CD14-positive monocyte (primary cell): ENCODE data around the gene ZC3H12C. TPM values are rescaled to one million over a fixed set of nuclear protein-coding genes. Genes with fewer than 3 reads are reported as not detected.

Source experiments
- DNase-seq, 3 donors: peaks; one replicate each; pipeline ENCODE4 v3.0.0-alpha.2; 2011 to 2022
- H2AFZ ChIP-seq: 2 replicates; pipeline ENCODE4 v1.6.0; 2012; ENCODE audit warnings: mild to moderate bottlenecking, low read depth, low read length, inconsistent platforms; ENCODE audit not compliant: insufficient read depth, poor library complexity, severe bottlenecking
- H3K27ac ChIP-seq, 2 donors: 1 replicate in 1 of 2; 2 replicates in 1 of 2; pipeline ENCODE4 v1.5.1; 2012 to 2013; ENCODE audit warnings: low read length in 2 of 2, control low read depth in 1 of 2, inconsistent platforms in 1 of 2, low read depth in 1 of 2, mild to moderate bottlenecking in 1 of 2
- H3K27me3 ChIP-seq, 2 donors: one replicate each; pipeline versions ENCODE4 v1.6.0 to v1.6.1; 2011 to 2013; ENCODE audit warnings: low read length in 2 of 2; ENCODE audit not compliant: control insufficient read depth in 2 of 2, insufficient read depth in 2 of 2
- H3K36me3 ChIP-seq, 2 donors: replicated peaks in 1 of 2; 1 replicate in 1 of 2; 2 replicates in 1 of 2; pipeline versions ENCODE4 v1.5.1 to v1.6.1; 2012 to 2013; ENCODE audit warnings: low read length in 2 of 2, control low read depth in 1 of 2, inconsistent platforms in 1 of 2, mild to moderate bottlenecking in 1 of 2; ENCODE audit not compliant: insufficient read depth in 2 of 2, control insufficient read depth in 1 of 2
- H3K4me1 ChIP-seq, 2 donors: 1 replicate in 1 of 2; 2 replicates in 1 of 2; pipeline versions ENCODE4 v1.5.1 to v1.6.1; 2012 to 2013; ENCODE audit warnings: low read length in 2 of 2, control low read depth in 1 of 2, inconsistent platforms in 1 of 2, mild to moderate bottlenecking in 1 of 2, moderate library complexity in 1 of 2; ENCODE audit not compliant: insufficient read depth in 2 of 2, control insufficient read depth in 1 of 2
- H3K4me2 ChIP-seq: replicated peaks from 2 replicates; pipeline ENCODE3; 2012; ENCODE audit warnings: low read length, moderate library complexity, mild to moderate bottlenecking; ENCODE audit not compliant: poor library complexity, severe bottlenecking; ENCODE audit errors: extremely low read depth
- H3K4me3 ChIP-seq, 3 experiments: fragments of 200-600 bp in 1 of 3; sonication (generic) in 1 of 3; replicated peaks in 1 of 3; 1 replicate in 2 of 3; 2 replicates in 1 of 3; pipeline ENCODE4 v1.5.1; 2011 to 2013; ENCODE audit warnings: low read length in 3 of 3, mild to moderate bottlenecking in 3 of 3, control low read depth in 2 of 3, low read depth in 2 of 3, inconsistent platforms in 1 of 3, moderate library complexity in 1 of 3
- H3K79me2 ChIP-seq: 2 replicates; pipeline ENCODE4 v1.6.0; 2012; ENCODE audit warnings: mild to moderate bottlenecking, control low read depth, inconsistent platforms, low read length, moderate library complexity; ENCODE audit not compliant: insufficient read depth
- H3K9ac ChIP-seq: 2 replicates; pipeline ENCODE4 v1.6.0; 2017; ENCODE audit warnings: low read length, mild to moderate bottlenecking; ENCODE audit not compliant: insufficient read depth, poor library complexity, severe bottlenecking
- H3K9me3 ChIP-seq, 2 donors: replicated peaks in 1 of 2; 1 replicate in 1 of 2; 2 replicates in 1 of 2; pipeline versions ENCODE4 v1.5.1 to v1.6.1; 2012 to 2013; ENCODE audit warnings: low read length in 2 of 2, control low read depth in 1 of 2; ENCODE audit not compliant: control insufficient read depth in 1 of 2, insufficient read depth in 1 of 2
- H4K20me1 ChIP-seq: 2 replicates; pipeline ENCODE4 v1.6.0; 2012; ENCODE audit warnings: mild to moderate bottlenecking, low read length, control low read depth, moderate library complexity; ENCODE audit not compliant: insufficient read depth
- H3K27ac Mint-ChIP-seq, 7 donors: one replicate each; pipeline ENCODE4 v1.8.0; 2020; ENCODE audit warnings: mild to moderate bottlenecking in 7 of 7, mixed read lengths in 7 of 7, moderate library complexity in 6 of 7, inconsistent platforms in 2 of 7
- H3K27me3 Mint-ChIP-seq, 3 donors: one replicate each; pipeline ENCODE4 v1.8.0; 2021 to 2022; ENCODE audit warnings: low read depth in 3 of 3, mild to moderate bottlenecking in 3 of 3, mixed read lengths in 3 of 3, moderate library complexity in 3 of 3, inconsistent platforms in 1 of 3
- H3K36me3 Mint-ChIP-seq, 2 donors: one replicate each; pipeline ENCODE4 v1.8.0; 2020; ENCODE audit warnings: mixed read lengths in 2 of 2, inconsistent platforms in 1 of 2, mild to moderate bottlenecking in 1 of 2
- H3K4me1 Mint-ChIP-seq: one replicate; pipeline ENCODE4 v1.8.0; 2020; ENCODE audit warnings: mild to moderate bottlenecking, mixed read lengths
- H3K4me3 Mint-ChIP-seq, 2 donors: one replicate each; pipeline ENCODE4 v1.8.0; 2020; ENCODE audit warnings: mild to moderate bottlenecking in 2 of 2, mixed read lengths in 2 of 2, moderate library complexity in 1 of 2
- H3K9me3 Mint-ChIP-seq, 7 donors: one replicate each; pipeline ENCODE4 v1.8.0; 2020 to 2022; ENCODE audit warnings: mixed read lengths in 7 of 7, mild to moderate bottlenecking in 6 of 7, moderate library complexity in 6 of 7, inconsistent platforms in 2 of 7
- CTCF ChIP-seq: fragments of 200-600 bp; IDR thresholded peaks from one replicate; pipeline ENCODE4 v1.8.0; 2022; ENCODE audit warnings: antibody characterized with exemption, mild to moderate bottlenecking
- WGBS: methylation state at CpG from one replicate; pipeline ENCODE4 v1.1.5; 2013; ENCODE audit warnings: missing lambda C conversion rate; ENCODE audit not compliant: insufficient coverage; 5-methylcytosine and 5-hydroxymethylcytosine counted together
- intact Hi-C, 2 donors: fragments of 100-400 bp; cut with micrococcal nuclease; formaldehyde crosslinking; loops; one replicate each; pipeline versions ENCODE4 v1.15.0 to v1.15.1; 2023
- polyA plus RNA-seq, 3 donors: library from polyadenylated mRNA; depleted of rRNA in 1 of 3; unstranded in 2 of 3; stranded (reverse) in 1 of 3; fragments of 300-500 nt in 2 of 3; fragments of >200 nt in 1 of 3; fragmentation: Illumina TruSeq in 2 of 3; gene quantifications; 1 replicate in 2 of 3; 2 replicates in 1 of 3; pipeline ENCODE4 v1.2.3, GENCODE V29; 2012 to 2021

The ZC3H12C gene
- polyA plus RNA-seq, 3 donors = 0.47 to 2.6 (median 0.73) TPM

DNA sequence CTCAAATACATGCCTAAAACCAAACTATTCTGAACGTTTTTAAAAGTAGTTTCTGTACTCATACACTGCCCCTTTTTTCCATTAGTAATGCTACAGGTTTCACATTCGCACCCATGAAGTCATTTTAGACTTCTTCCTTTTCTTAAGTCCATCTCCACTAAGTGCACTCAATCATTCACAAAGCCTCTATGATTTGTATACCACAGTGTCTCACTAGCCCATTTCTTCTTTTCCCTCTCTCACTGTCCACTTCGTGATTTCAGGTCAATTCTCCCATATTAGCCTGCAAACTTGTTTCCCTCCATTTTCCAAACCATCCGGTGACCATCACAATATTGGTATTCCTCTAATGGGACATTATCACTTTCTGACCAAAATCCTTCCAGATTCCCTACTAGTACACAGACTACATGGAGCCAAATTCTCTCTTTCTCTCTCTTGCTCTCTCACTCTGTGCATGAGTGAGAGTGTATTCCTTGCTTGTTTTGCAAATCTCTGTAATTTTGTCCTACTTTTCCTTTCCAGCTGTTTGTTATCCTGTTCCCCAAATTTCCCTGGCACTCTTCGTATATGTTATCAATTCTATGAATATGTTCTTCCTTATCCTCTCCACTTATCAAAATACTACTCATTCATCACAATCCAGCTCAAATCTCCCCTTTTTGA lies 3.4 kb upstream of the ZC3H12C start:
- H3K4me2 ChIP-seq = no peak overlapping the region
- intact Hi-C loops = loop anchor here in 1 of 2 donors (5.0 kb wide), 2 partner anchors 62 to 142 kb away; no protein-coding TSS in a partner anchor
- H3K36me3 ChIP-seq = no peaks in the 10 kb centered on the region
- no peak overlapping the region for H3K4me3 Mint-ChIP-seq
- H3K9me3 Mint-ChIP-seq = peaks cover 0 to 3% (median 2%) of the 10 kb centered on the region in 7 donors
- TF ChIP-seq CTCF = no peak
- no peak for DNase-seq
- H3K4me1 Mint-ChIP-seq = peaks cover 34% of the 10 kb centered on the region
- H3K27me3 Mint-ChIP-seq = peaks cover 4 to 12% (median 11%) of the 10 kb centered on the region in 3 donors
- no peak overlapping the region for H3K27ac ChIP-seq
- WGBS = 84% methylated on average over 5 of the region's 5 CpGs
- no peaks in the 10 kb centered on the region for H3K9me3 ChIP-seq
- H3K79me2 ChIP-seq = peaks cover 13% of the 10 kb centered on the region
- no peaks in the 10 kb centered on the region for H3K27me3 ChIP-seq
- H4K20me1 ChIP-seq = no peaks in the 10 kb centered on the region
- H3K4me3 ChIP-seq = no peak overlapping the region
- peaks cover 22 to 26% of the 10 kb centered on the region in 2 donors for H3K4me1 ChIP-seq
- H3K36me3 Mint-ChIP-seq = no peaks in the 10 kb centered on the region
- H3K27ac Mint-ChIP-seq = no peak overlapping the region
- H2AFZ ChIP-seq = no peak overlapping the region
- H3K9ac ChIP-seq = no peak overlapping the region

DNA sequence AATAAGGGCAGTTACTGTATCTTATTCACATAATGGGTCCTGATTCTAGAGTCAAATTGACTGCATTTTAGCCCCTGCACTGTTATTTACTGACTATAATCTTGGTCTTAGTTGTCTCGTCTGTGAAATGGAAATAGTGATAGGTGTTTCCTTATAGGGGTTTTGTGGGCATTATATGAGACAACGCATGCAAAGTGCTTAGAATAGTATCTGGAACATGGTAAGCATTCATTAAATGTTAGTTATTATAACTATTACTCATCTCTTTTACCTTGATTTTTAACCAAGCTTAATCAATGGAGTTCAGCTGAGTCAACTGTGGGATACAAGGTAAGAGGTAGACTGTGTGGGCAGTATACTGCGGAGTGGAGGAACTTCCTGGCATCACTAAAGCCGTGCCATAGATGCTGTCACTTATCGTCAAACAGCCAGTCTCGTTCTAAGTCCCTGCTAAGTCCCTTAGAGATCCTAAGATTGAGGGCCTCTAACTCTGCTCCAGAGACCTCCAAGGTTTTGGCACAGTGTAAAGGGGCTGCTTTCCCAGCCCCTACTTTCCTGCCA lies 2.6 kb upstream of the ZC3H12C start:
- no peak overlapping the region for H3K4me3 Mint-ChIP-seq
- peaks cover 21% of the 10 kb centered on the region for H3K79me2 ChIP-seq
- H3K4me1 Mint-ChIP-seq = peaks cover 37% of the 10 kb centered on the region
- no peak overlapping the region for H3K27ac ChIP-seq
- peaks cover 23 to 28% of the 10 kb centered on the region in 2 donors for H3K4me1 ChIP-seq
- peaks cover 0 to 3% (median 2%) of the 10 kb centered on the region in 7 donors for H3K9me3 Mint-ChIP-seq
- intact Hi-C loops = no loop called here
- no peaks in the 10 kb centered on the region for H3K9me3 ChIP-seq
- no peak for DNase-seq
- no peak overlapping the region for H3K4me3 ChIP-seq
- H3K36me3 Mint-ChIP-seq = peaks cover under 1 to 2% of the 10 kb centered on the region in 2 donors
- no peaks in the 10 kb centered on the region for H3K27me3 ChIP-seq
- no peak overlapping the region for H2AFZ ChIP-seq
- H3K27ac Mint-ChIP-seq = peak overlapping the region in 1 of 7 donors; percentile 17
- peaks cover 4 to 12% (median 11%) of the 10 kb centered on the region in 3 donors for H3K27me3 Mint-ChIP-seq
- H3K9ac ChIP-seq = no peak overlapping the region
- no peak for TF ChIP-seq CTCF
- no peak overlapping the region for H3K4me2 ChIP-seq
- 93% methylated on average over 4 of the region's 6 CpGs for WGBS
- H3K36me3 ChIP-seq = no peaks in the 10 kb centered on the region
- H4K20me1 ChIP-seq = no peaks in the 10 kb centered on the region
